H1 (cell line): Measurements from ENCODE around the gene PARD3.

ENCODE experiments used
- POLR2A ChIP-seq, 2 experiments: IDR thresholded peaks; 1 replicate in 1 of 2; 2 replicates in 1 of 2; pipeline ENCODE4 v1.6.1; 2011; ENCODE audit warnings: low read depth in 2 of 2, low read length in 2 of 2, mild to moderate bottlenecking in 2 of 2; ENCODE audit errors: control extremely low read depth in 1 of 2
- SIN3A ChIP-seq, 2 experiments: IDR thresholded peaks in 1 of 2; conservative IDR thresholded peaks in 1 of 2; 2 replicates each; pipeline ENCODE4 v1.6.1; 2011 to 2012; ENCODE audit warnings: low read length in 2 of 2, improper control_type of control experiment in 1 of 2, low read depth in 1 of 2, mild to moderate bottlenecking in 1 of 2

DNA sequence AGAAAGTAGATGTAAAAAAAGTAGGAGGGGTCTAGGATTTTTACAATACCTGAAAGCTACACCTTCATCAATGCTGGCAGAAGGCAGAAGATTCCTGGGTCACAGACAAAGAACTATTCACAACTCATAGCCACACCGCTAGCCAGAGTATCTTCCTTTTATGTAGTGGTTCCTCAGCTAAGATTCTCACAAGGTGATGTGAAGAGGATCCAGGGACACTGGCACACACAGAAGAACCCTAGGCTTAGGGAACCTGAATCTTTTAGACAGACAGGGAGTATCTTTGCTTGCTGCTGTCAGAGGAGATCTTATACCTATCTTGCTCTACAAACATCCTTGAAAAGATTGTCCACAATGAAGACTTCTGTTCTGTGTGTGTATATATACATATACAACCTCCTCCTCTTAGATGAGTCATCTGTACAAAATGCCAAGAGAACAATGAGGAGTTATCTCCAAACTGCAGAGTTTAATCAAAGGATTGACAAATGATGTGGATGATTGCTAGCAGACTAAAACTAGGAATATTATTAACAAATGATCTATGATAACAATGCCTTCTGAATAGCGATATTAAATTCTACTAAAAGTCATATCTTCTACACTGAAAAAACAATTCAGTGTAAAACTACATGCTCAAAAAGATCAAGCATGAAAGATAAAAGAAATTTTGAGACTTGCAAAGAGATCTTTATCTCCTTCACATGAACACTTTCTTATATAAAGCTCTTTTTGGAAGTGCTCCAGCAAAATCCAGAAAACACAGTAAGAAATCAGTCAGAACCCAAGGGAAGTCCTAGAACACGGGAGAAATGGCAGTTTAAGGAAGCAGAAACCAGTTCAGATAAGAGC, 409.3 kb downstream of the PARD3 start:
- no peak for TF ChIP-seq SIN3A (conservative IDR thresholded peaks at IDR 0.05 in 1 of 2, IDR thresholded peaks at IDR 0.05 in 1 of 2; ENCODE audit: low read depth in 1 of 2, low read length in 2 of 2)
- no peak for TF ChIP-seq POLR2A (IDR thresholded peaks at IDR 0.05; ENCODE audit: control extremely low read depth in 1 of 2, low read depth in 2 of 2, low read length in 2 of 2)
